Mononuclear cell (primary cell): Measurements from ENCODE around the gene AP2B1. TPM values are rescaled to one million over a fixed set of nuclear protein-coding genes. Genes with fewer than 3 reads are reported as not detected.

Experiments
- H3K27me3 ChIP-seq: 2 replicates; pipeline ENCODE4 v1.6.0; 2011; ENCODE audit warnings: low read length, control low read depth; ENCODE audit not compliant: insufficient read depth
- H3K4me1 ChIP-seq: 2 replicates; pipeline ENCODE4 v1.5.1; 2011; ENCODE audit warnings: mild to moderate bottlenecking, low read length, control low read depth; ENCODE audit not compliant: insufficient read depth
- H3K4me3 ChIP-seq: 2 replicates; pipeline ENCODE4 v1.5.1; 2011; ENCODE audit warnings: mild to moderate bottlenecking, low read length, moderate library complexity
- H3K9me3 ChIP-seq: 2 replicates; pipeline ENCODE4 v1.5.1; 2011; ENCODE audit warnings: low read depth, mild to moderate bottlenecking, control low read depth, low read length
- total RNA-seq: library from RNA; depleted of rRNA; stranded (reverse); fragments of >200 nt; gene quantifications from one replicate; pipeline ENCODE4 v1.2.3, GENCODE V29; 2012

AP2B1 gene
- total RNA-seq: 42.8 TPM

- no peaks in the 10 kb centered on the region for H3K9me3 ChIP-seq
- H3K4me1 ChIP-seq: peaks cover 20% of the 10 kb centered on the region
- H3K27me3 ChIP-seq: no peaks in the 10 kb centered on the region
- H3K4me3 ChIP-seq: peak within 1 kb of the TSS; percentile 76
Measured at GRCh38 chr17:35587074-35587961, at the start of gene AP2B1. Gene AP2B1, plus strand, starts transcription at chr17:35587322. Its CDS starts 6,709 bp downstream, at chr17:35594031.

DNA sequence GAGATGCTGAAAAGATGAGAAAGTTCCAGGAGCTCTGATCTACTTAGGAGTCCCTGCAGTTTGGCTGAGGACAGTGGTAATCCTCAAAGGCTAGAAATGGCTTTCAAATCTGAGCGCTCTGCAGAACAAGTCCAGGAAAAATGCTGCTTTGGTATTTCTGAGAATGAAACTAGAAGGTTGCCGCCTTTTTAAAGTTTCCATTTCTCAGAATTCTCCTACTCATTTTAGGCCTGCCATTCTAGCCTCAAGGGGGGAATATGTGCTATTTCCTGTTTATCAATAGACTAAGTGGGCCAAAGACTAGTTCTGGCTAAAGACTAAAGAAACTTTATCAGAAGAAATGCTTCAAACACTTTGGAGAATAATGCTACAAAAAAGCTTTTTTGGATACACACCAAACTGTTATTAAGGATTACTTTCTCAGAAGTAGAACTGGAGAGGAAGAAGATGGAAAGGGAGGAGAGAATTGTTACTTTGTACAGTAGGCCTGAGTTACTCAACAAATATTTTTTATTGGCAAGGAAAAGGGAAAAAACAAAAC is 49.5 kb upstream of the AP2B1 start, which contains the start of gene SLFN12L:
TSS of gene SLFN12L (minus strand) at position 78 of the 541 bp plus-strand sequence. CDS start 15,314 bp downstream, outside the sequence.
- H3K4me3 ChIP-seq: peak within 1 kb of the TSS; percentile 53
- no peaks in the 10 kb centered on the region for H3K27me3 ChIP-seq
- H3K4me1 ChIP-seq: peaks cover 30% of the 10 kb centered on the region
- H3K9me3 ChIP-seq: no peaks in the 10 kb centered on the region

GRCh38 chr17:35539659-35540026 is 47.5 kb upstream of the AP2B1 start:
- Histone ChIP-seq H3K4me1 (peaks cover 30% of the 10 kb centered on the region), H3K9me3 (no peaks in the 10 kb centered on the region), H3K4me3 (no peak overlapping the region), H3K27me3 (no peaks in the 10 kb centered on the region)

DNA sequence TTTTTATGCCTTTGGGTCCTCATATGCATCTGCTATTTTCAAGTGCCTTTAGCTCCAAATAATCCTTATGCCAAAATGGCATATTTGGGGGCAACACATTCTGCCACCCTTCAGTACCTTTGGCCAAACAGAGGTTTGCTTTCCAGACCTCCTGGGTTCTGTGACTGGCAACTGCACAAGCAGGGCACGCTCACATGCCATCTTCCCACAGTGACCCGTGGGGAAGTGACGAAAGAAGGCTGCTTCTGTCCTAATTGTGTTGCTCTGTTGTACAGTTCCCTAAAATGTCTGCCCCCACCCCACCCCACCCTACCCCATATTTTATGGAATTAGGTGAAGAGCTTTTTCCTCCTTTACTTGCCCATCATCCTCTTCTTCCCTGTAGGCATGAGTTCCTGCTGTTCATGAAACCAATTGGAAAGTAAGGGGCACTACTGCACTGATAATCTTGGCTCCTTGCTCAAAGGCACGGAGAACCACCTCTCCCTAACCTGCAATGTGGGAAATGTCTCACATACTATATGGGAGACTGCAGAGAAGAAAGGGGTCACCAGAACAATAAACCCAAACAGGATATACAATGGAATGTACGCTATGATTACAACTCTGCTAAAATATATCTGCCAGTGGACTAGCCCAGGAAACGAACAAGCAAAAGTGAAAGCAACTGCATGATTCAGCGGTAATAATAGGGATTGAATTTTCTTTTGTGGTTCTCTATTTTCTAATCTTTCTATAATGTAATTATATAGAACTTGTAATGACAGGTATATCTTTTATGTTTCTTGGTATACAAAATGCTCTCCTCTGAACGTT is 46.3 kb upstream of the AP2B1 start:
- H3K27me3 ChIP-seq: no peaks in the 10 kb centered on the region
- peak overlapping the region; percentile 60 for H3K4me3 ChIP-seq
- peaks cover 30% of the 10 kb centered on the region for H3K4me1 ChIP-seq
- H3K9me3 ChIP-seq: no peaks in the 10 kb centered on the region

DNA sequence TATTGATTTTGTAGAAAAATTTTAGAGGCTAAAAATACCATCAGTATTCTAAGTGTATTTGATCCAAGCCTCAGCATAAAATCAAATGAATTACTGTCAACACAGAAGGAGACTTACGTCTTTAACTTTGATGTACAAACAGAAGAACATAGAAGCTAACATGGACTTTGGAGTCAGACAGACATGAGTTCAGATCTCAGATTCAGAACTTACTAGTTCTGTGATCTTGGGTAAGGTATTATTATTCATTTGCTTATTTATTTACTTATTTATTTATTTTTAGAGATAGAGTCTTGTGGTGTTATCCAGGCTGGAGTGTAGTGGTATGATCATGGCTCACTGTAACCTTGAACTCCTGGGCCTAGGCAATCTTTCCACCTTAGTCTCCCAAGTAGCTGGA is 45.7 kb upstream of the AP2B1 start:
- H3K4me1 ChIP-seq: peaks cover 35% of the 10 kb centered on the region

GRCh38 chr17:35542990-35543389 is 44.1 kb upstream of the AP2B1 start:
- Histone ChIP-seq H3K4me3 (no peak overlapping the region), H3K9me3 (no peaks in the 10 kb centered on the region), H3K27me3 (no peaks in the 10 kb centered on the region), H3K4me1 (peaks cover 40% of the 10 kb centered on the region)

More for the DNA sequence above, 45.7 kb upstream of the AP2B1 start:
- H3K9me3 ChIP-seq: no peaks in the 10 kb centered on the region
- H3K4me3 ChIP-seq: no peak overlapping the region
- no peaks in the 10 kb centered on the region for H3K27me3 ChIP-seq

DNA sequence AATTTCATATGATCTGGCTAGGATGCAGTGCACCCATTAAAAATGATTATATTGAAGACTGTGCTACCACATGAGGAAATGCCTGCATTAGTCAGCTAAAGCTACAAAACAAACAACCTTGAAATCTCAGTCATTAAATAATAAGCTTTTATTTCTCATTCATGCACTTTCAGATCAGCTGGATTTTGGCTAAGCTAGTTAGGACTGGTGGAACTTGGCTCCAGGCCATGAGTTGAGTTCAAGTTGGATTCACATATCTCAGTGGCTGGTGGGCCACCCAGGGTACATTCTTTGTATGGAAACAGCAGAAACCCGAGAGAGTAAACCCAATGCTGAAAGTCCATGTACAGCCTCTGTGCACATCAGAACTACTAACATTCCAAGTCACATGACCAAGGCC is 43.3 kb upstream of the AP2B1 start:
- Histone ChIP-seq H3K9me3 (no peaks in the 10 kb centered on the region), H3K4me1 (peaks cover 39% of the 10 kb centered on the region), H3K27me3 (no peaks in the 10 kb centered on the region), H3K4me3 (no peak overlapping the region)

GRCh38 chr17:35545150-35545549 is 42.0 kb upstream of the AP2B1 start:
- Histone ChIP-seq H3K4me1 (peaks cover 26% of the 10 kb centered on the region), H3K27me3 (no peaks in the 10 kb centered on the region), H3K9me3 (no peaks in the 10 kb centered on the region), H3K4me3 (no peak overlapping the region)

DNA sequence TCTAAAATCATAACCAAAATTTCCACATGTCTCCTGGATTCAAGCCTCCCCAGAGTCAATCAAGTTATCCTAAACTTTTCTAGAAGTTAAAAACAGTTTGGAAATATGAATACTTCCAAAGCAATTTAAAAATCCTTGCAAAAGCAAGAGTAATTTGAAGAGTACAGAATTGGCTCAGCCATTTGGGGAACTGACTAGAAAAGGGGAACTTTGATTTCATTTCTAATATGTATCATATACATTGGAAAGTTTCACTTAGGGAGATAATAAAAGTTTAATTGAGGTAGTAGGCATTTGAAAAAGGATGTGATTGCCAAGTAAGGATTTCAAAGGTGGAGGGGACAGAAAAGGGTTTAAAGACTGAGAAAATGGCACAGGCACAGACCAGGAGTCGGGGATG is 40.6 kb upstream of the AP2B1 start:
- Histone ChIP-seq H3K4me1 (peaks cover 17% of the 10 kb centered on the region), H3K9me3 (no peaks in the 10 kb centered on the region), H3K4me3 (no peak overlapping the region), H3K27me3 (no peaks in the 10 kb centered on the region)

DNA sequence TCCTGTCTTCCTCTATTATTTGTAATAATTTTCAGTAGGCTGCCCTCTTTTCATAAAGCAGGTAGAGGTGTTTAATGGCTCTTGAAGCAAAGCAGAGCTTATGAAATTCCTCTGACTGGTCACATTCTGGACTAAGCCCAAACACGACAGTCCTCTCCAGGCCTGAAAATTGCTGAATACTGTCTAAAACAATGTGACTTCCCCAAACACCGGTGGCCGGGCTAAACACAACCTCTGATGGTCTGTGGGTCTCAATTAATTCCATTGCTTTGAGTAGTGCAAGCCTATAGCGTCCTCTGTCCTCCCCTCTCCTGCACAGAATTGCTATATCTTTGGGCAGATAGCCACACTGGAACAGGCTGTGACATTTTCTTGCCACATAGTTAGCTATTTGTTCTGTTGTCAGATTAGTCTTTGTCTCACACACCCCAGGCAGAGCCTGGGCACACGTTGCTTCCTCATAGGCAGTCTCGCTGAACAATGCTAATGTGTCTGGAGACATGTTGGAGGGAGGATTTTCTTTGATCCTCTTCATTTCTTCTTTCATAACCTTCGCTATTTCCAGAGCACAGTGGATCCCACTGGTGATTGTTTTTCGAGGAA is 38.8 kb upstream of the AP2B1 start:
- H3K4me3 ChIP-seq: no peak overlapping the region
- H3K27me3 ChIP-seq: no peaks in the 10 kb centered on the region
- H3K9me3 ChIP-seq: no peaks in the 10 kb centered on the region
- peaks cover 11% of the 10 kb centered on the region for H3K4me1 ChIP-seq

- Histone ChIP-seq H3K4me1 (peaks cover 11% of the 10 kb centered on the region), H3K9me3 (no peaks in the 10 kb centered on the region), H3K27me3 (no peaks in the 10 kb centered on the region), H3K4me3 (no peak overlapping the region)
Measured at GRCh38 chr17:35548978-35549377, 38.1 kb upstream of the AP2B1 start.

DNA sequence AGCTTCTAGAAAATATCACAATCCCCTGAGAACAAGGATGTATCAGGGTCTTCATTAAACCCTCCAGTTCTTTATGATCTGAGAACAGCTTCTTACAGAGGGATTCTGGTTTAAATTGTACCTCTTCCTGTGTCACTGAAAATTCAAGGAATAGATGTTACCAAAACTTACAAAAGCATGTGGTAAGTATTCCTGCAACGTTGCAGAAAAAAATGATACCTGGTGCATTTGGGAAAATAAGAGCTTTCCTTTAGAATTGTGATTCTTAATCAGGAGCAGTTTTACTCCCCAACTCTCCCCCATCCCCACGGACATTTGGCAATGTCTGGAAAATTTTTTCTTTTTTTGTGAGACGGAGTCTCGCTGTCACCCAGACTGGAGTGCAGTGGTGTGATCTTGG is 33.8 kb upstream of the AP2B1 start:
- Histone ChIP-seq H3K9me3 (no peaks in the 10 kb centered on the region), H3K4me1 (no peaks in the 10 kb centered on the region), H3K4me3 (no peak overlapping the region), H3K27me3 (no peaks in the 10 kb centered on the region)

DNA sequence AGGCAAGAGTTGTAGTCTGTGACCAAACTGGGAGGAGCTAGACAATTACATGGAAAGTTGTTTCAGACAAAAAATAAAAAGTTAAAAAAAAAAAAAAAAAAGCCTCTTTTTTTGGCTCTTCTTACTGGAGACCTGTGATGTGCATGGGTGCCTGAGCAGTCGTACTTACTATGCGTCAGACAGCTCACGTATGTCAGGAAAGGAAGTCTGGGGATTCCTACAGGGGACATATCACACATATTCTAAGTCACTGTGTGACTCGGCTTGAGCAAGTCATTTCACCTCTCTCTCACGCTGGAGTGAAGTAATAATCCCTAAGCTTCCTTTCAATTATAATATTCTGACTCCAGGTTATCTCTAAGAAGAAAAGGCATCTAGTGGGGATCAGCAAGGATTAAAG is 32.5 kb upstream of the AP2B1 start:
- Histone ChIP-seq H3K27me3 (no peaks in the 10 kb centered on the region), H3K4me1 (no peaks in the 10 kb centered on the region), H3K4me3 (no peak overlapping the region), H3K9me3 (no peaks in the 10 kb centered on the region)

- no peaks in the 10 kb centered on the region for H3K4me1 ChIP-seq
- no peak overlapping the region for H3K4me3 ChIP-seq
- no peaks in the 10 kb centered on the region for H3K27me3 ChIP-seq
- H3K9me3 ChIP-seq: no peaks in the 10 kb centered on the region
Measured at GRCh38 chr17:35555691-35556090, 31.4 kb upstream of the AP2B1 start.

- H3K27me3 ChIP-seq: no peaks in the 10 kb centered on the region
- no peaks in the 10 kb centered on the region for H3K9me3 ChIP-seq
- H3K4me1 ChIP-seq: no peaks in the 10 kb centered on the region
- H3K4me3 ChIP-seq: no peak overlapping the region
Measured at GRCh38 chr17:35557353-35557752, 29.8 kb upstream of the AP2B1 start.
